GM23338 (cell line): ENCODE results near the gene TPM2. TPM values are rescaled to one million over a fixed set of nuclear protein-coding genes. Genes with fewer than 3 reads are reported as not detected.

ENCODE experiments used
- ATAC-seq: fragments of 200-7000 bp; cut with Tn5 transposase; 3 replicates; pipeline ENCODE4 v1.9.1; 2020
- DNase-seq: peaks from one replicate; pipeline ENCODE4 v3.0.0-alpha.2; 2015; ENCODE audit warnings: low spot score
- H2AFZ ChIP-seq: fragments of 200-600 bp; sonication (generic); 2 replicates; pipeline ENCODE4 v1.8.0; 2016; ENCODE audit warnings: antibody characterized with exemption, mild to moderate bottlenecking, moderate library complexity
- H3F3A ChIP-seq: fragments of 200-600 bp; sonication (generic); replicated peaks from 2 replicates; pipeline ENCODE4 v1.8.0; 2017; ENCODE audit warnings: antibody characterized with exemption, mixed run types, low read depth
- H3K27ac ChIP-seq: fragments of 200-600 bp; sonication (generic); 2 replicates; pipeline ENCODE4 v1.6.1; 2016; ENCODE audit warnings: low read depth
- H3K27me3 ChIP-seq: fragments of 200-600 bp; sonication (generic); 2 replicates; pipeline ENCODE4 v1.8.0; 2016; ENCODE audit warnings: mild to moderate bottlenecking, mixed run types, moderate library complexity; ENCODE audit not compliant: insufficient read depth
- H3K36me3 ChIP-seq: fragments of 200-600 bp; sonication (generic); 2 replicates; pipeline ENCODE4 v1.8.0; 2016; ENCODE audit warnings: mild to moderate bottlenecking; ENCODE audit not compliant: insufficient read depth
- H3K4me1 ChIP-seq: fragments of 200-600 bp; sonication (generic); 2 replicates; pipeline ENCODE4 v1.8.0; 2016; ENCODE audit warnings: mild to moderate bottlenecking, moderate library complexity; ENCODE audit not compliant: insufficient read depth
- H3K4me2 ChIP-seq: fragments of 200-600 bp; sonication (generic); 2 replicates; pipeline ENCODE4 v1.7.1; 2017; ENCODE audit warnings: mixed run types
- H3K4me3 ChIP-seq: fragments of 200-600 bp; sonication (generic); 2 replicates; pipeline ENCODE4 v1.6.1; 2016; ENCODE audit warnings: mixed run types
- H3K79me2 ChIP-seq: fragments of 200-600 bp; sonication (generic); replicated peaks from 2 replicates; pipeline ENCODE4 v1.8.0; 2017; ENCODE audit warnings: mild to moderate bottlenecking; ENCODE audit not compliant: insufficient read depth
- H3K9me2 ChIP-seq: fragments of 200-600 bp; sonication (generic); 2 replicates; pipeline ENCODE4 v1.8.0; 2017; ENCODE audit not compliant: insufficient read depth
- H4K20me1 ChIP-seq: fragments of 200-600 bp; sonication (generic); replicated peaks from 2 replicates; pipeline ENCODE4 v1.8.0; 2017; ENCODE audit warnings: mild to moderate bottlenecking; ENCODE audit not compliant: insufficient read depth
- H3K27ac Mint-ChIP-seq: 2 replicates; pipeline ENCODE4 v1.8.0; 2020; ENCODE audit warnings: inconsistent platforms, mild to moderate bottlenecking, moderate library complexity, mixed read lengths
- H3K27me3 Mint-ChIP-seq: 3 replicates; pipeline ENCODE4 v1.8.0; 2022; ENCODE audit warnings: low read depth, mild to moderate bottlenecking, moderate library complexity, mixed read lengths, inconsistent platforms; ENCODE audit not compliant: insufficient read depth, poor library complexity
- H3K36me3 Mint-ChIP-seq: 3 replicates; pipeline ENCODE4 v1.8.0; 2021; ENCODE audit warnings: low read depth, mild to moderate bottlenecking, inconsistent platforms, moderate library complexity, mixed read lengths
- H3K4me1 Mint-ChIP-seq: 3 replicates; pipeline ENCODE4 v1.8.0; 2020; ENCODE audit warnings: mild to moderate bottlenecking, inconsistent platforms, mixed read lengths
- H3K4me3 Mint-ChIP-seq: 3 replicates; pipeline ENCODE4 v1.8.0; 2021; ENCODE audit warnings: moderate library complexity, mild to moderate bottlenecking, inconsistent platforms, mixed read lengths
- H3K9me3 Mint-ChIP-seq: 3 replicates; pipeline ENCODE4 v1.8.0; 2020; ENCODE audit warnings: moderate library complexity, mild to moderate bottlenecking, inconsistent platforms, mixed read lengths
- CREB1 ChIP-seq: fragments of 250-450 bp; sonication (Bioruptor Pico); IDR thresholded peaks from 2 replicates; pipeline ENCODE4 v1.5.0; 2020; ENCODE audit warnings: low read depth, mild to moderate bottlenecking, moderate library complexity
- CTCF ChIP-seq, 2 experiments: fragments of 200-600 bp in 1 of 2; sonication (generic) in 1 of 2; conservative IDR thresholded peaks; 2 replicates each; pipeline versions ENCODE4 v1.5.1 to v1.6.1; 2016 to 2017; ENCODE audit warnings: antibody characterized with exemption in 2 of 2, low read depth in 2 of 2, mild to moderate bottlenecking in 2 of 2, moderate library complexity in 1 of 2
- ETS1 ChIP-seq: IDR thresholded peaks from 2 replicates; pipeline ENCODE4 v1.6.1; 2016; ENCODE audit warnings: antibody characterized with exemption
- POLR2AphosphoS5 ChIP-seq: IDR thresholded peaks from 2 replicates; pipeline ENCODE4 v1.6.1; 2016; ENCODE audit warnings: antibody characterized with exemption, low read depth
- STAT1 ChIP-seq: IDR thresholded peaks from one replicate; pipeline ENCODE4 v1.6.1; 2016; ENCODE audit warnings: antibody characterized with exemption; ENCODE audit not compliant: unreplicated experiment
- ZNF331 ChIP-seq: fragments of 250-450 bp; sonication (Bioruptor Pico); IDR thresholded peaks from 2 replicates; pipeline ENCODE4 v1.5.0; 2020; ENCODE audit warnings: low read depth, mild to moderate bottlenecking, moderate library complexity
- polyA plus RNA-seq: library from polyadenylated mRNA; unstranded; fragments of >200 nt; fragmentation: Nextera tagmentation; extraction: Ambion mirVana; gene quantifications from 2 replicates; pipeline ENCODE4 v1.2.1, GENCODE V29; 2016
- total RNA-seq: library from RNA; depleted of rRNA; stranded (reverse); fragments of >200 nt; shearing (Covaris generic); gene quantifications from 2 replicates; pipeline ENCODE4 v1.2.3, GENCODE V29; 2014
- TF ChIP-seq, protein P1 (sequence below): fragments of 250-450 bp; sonication (Bioruptor Pico); IDR thresholded peaks from 2 replicates; pipeline ENCODE4 v1.5.0; 2020; ENCODE audit warnings: mild to moderate bottlenecking, moderate library complexity

TPM2 gene
- total and polyA plus RNA-seq, 2 experiments from 2014 or later, result 116 to 488 TPM

GRCh38 chr9:35729700-35730485 is 40.2 kb upstream of the TPM2 start:
- Histone ChIP-seq H3K36me3 (peaks cover 3% of the 10 kb centered on the region), H3K4me3 (peak overlapping the region; percentile 91), H3K4me1 (peaks cover 41% of the 10 kb centered on the region), H2AFZ (no peak overlapping the region), H3K9me2 (no peaks in the 10 kb centered on the region), H4K20me1 (peaks cover 15% of the 10 kb centered on the region), H3K27me3 (no peaks in the 10 kb centered on the region), H3F3A (peaks cover 4% of the 10 kb centered on the region; the same call in 1 of the 2 replicates), H3K27ac (peak overlapping the region; percentile 1), H3K79me2 (peaks cover 52% of the 10 kb centered on the region), H3K4me2 (peak overlapping the region; percentile 90)
- Mint-ChIP-seq H3K27me3 (peaks cover 8% of the 10 kb centered on the region), H3K4me1 (peaks cover 13% of the 10 kb centered on the region), H3K4me3 (no peak overlapping the region; the same call in 1 of the 3 replicates), H3K27ac (peak overlapping the region; percentile 42; the same call in 1 of the 2 replicates), H3K36me3 (peaks cover 16% of the 10 kb centered on the region), H3K9me3 (no peaks in the 10 kb centered on the region; the same call in 2 of the 3 replicates)
- peak; percentile 90 for DNase-seq
- TF ChIP-seq CREB1 (CRISPR knock-in tag) (no peak; the same call in 1 of the 2 replicates), STAT1 (no peak), POLR2AphosphoS5 (no peak), ZNF331 (CRISPR knock-in tag) (no peak), ETS1 (no peak), CTCF (conservative IDR thresholded peaks at IDR 0.05; ENCODE audit: low read depth in 2 of 2) (peak; percentile 57 to 72)
- TF ChIP-seq, protein P1, sequence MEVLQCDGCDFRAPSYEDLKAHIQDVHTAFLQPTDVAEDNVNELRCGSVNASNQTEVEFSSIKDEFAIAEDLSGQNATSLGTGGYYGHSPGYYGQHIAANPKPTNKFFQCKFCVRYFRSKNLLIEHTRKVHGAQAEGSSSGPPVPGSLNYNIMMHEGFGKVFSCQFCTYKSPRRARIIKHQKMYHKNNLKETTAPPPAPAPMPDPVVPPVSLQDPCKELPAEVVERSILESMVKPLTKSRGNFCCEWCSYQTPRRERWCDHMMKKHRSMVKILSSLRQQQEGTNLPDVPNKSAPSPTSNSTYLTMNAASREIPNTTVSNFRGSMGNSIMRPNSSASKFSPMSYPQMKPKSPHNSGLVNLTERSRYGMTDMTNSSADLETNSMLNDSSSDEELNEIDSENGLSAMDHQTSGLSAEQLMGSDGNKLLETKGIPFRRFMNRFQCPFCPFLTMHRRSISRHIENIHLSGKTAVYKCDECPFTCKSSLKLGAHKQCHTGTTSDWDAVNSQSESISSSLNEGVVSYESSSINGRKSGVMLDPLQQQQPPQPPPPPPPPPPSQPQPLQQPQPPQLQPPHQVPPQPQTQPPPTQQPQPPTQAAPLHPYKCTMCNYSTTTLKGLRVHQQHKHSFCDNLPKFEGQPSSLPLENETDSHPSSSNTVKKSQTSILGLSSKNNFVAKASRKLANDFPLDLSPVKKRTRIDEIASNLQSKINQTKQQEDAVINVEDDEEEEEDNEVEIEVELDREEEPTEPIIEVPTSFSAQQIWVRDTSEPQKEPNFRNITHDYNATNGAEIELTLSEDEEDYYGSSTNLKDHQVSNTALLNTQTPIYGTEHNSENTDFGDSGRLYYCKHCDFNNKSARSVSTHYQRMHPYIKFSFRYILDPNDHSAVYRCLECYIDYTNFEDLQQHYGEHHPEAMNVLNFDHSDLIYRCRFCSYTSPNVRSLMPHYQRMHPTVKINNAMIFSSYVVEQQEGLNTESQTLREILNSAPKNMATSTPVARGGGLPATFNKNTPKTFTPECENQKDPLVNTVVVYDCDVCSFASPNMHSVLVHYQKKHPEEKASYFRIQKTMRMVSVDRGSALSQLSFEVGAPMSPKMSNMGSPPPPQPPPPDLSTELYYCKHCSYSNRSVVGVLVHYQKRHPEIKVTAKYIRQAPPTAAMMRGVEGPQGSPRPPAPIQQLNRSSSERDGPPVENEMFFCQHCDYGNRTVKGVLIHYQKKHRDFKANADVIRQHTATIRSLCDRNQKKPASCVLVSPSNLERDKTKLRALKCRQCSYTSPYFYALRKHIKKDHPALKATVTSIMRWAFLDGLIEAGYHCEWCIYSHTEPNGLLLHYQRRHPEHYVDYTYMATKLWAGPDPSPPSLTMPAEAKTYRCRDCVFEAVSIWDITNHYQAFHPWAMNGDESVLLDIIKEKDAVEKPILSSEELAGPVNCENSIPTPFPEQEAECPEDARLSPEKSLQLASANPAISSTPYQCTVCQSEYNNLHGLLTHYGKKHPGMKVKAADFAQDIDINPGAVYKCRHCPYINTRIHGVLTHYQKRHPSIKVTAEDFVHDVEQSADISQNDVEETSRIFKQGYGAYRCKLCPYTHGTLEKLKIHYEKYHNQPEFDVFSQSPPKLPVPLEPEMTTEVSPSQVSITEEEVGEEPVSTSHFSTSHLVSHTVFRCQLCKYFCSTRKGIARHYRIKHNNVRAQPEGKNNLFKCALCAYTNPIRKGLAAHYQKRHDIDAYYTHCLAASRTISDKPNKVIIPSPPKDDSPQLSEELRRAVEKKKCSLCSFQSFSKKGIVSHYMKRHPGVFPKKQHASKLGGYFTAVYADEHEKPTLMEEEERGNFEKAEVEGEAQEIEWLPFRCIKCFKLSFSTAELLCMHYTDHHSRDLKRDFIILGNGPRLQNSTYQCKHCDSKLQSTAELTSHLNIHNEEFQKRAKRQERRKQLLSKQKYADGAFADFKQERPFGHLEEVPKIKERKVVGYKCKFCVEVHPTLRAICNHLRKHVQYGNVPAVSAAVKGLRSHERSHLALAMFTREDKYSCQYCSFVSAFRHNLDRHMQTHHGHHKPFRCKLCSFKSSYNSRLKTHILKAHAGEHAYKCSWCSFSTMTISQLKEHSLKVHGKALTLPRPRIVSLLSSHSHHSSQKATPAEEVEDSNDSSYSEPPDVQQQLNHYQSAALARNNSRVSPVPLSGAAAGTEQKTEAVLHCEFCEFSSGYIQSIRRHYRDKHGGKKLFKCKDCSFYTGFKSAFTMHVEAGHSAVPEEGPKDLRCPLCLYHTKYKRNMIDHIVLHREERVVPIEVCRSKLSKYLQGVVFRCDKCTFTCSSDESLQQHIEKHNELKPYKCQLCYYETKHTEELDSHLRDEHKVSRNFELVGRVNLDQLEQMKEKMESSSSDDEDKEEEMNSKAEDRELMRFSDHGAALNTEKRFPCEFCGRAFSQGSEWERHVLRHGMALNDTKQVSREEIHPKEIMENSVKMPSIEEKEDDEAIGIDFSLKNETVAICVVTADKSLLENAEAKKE (CRISPR knock-in tag), result no peak
- peak; percentile 22 for ATAC-seq
